GM21717 (cell line): Measurements from ENCODE around the gene C1QL1.

Experiments used
- ATAC-seq: cut with Tn5 transposase; IDR thresholded peaks from one replicate; pipeline ENCODE4 v1.9.1; 2021; ENCODE audit warnings: mild to moderate bottlenecking, moderate library complexity; ENCODE audit not compliant: unreplicated experiment

C1QL1 gene

GRCh38 chr17:44989552-44990138, 21.5 kb upstream of the C1QL1 start:
- ATAC-seq, result no peak

DNA sequence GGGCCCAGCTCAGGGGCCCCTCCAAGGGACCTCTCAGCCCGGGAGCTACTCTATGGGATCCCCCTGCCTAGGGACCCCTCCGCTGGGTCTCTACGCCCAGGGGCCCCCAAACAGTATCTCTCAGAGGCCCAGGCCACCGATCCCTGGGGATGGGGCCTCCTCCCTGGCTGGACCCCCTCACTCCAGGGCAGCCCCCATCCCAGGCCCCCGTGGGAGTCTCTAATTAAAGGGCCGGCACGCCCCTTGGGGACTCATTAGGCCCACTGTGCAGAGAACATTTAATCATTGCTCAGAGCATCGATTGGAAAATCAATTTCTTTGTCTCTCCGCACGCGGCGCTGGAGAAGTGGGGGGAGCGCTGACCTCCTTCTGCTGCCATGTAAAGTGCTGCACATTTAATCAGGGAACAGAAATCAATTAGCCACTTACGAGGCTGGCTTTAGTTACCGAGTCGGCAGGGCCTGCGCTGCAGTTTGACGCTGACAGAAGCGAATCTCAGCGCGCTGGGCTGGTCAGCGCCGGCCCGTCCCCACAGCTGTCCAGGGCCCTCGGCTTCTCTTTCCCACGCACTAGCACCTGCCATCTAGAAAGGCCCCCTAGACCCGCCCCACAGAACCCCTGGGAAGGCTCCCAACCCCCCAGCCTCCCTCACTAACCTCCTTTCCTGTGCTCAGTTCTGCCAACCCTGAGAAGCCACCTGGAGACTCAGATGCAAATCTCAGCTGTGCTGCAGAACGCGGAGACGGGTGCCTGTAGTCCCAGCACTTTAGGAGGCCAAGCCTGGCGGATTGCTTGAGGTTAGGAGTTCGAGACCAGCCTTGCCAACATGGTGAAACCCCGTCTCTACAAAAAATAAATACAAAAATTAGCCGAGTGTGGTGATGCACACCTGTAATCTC, 20.2 kb upstream of the C1QL1 start:
- no peak for ATAC-seq

DNA sequence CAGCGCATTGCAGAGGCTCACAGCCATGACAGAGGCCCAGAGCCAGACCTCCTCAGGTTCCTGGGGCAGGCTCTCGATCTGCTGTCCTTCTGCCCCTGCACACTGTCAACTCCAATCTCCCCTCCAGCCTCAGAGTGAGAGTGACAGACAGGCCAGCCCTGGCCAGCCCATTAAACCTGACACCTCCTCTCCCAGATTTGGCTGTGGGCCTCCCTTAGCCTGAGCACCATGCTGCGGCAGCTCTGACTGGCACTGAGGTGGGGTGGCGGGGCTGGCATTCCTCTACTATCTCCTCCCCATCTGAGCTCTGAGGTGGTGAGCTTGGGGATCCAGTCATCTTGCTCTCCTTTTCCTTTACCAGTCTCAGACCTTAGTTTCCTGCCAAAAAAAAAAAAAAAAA, 15.5 kb upstream of the C1QL1 start:
- no peak for ATAC-seq

- ATAC-seq, result no peak
These were observed 14.1 kb upstream of the C1QL1 start for GRCh38 chr17:44982113-44982702.

DNA sequence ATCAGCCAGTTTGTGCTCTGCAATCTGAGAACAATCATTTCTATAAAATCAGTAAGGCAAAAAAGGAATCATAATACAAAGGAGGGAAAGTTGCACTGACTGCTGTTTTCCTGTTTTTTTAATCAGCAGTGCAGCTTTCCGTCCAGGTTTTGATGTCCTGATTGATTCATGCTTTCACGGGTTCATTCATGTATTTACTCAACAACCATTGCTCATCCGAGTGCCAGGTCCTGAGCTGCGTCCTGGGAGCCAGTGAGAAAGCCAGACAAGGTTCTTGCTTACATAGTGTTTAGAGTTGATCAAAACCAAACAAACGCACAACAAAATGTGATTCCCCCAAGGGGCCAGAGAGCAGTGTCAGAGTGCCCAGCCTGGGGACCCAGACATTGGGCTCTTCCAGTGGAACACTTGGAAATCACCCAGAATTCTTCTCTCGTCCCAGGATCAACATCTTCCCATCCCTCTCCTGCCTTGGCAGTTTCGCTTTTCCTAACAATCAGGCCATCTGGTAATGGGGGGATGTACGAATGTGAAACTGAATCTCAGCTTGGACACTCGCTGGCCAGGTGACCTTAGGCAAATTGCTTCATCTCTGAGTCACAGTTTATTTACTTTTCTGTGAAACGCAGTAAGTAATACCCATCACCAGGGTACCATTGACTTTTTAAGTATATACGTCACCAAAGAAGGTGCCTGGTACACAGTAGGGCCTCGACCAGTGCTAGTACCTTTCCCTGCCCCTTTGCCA, 13.3 kb upstream of the C1QL1 start:
- no peak for ATAC-seq

- ATAC-seq, result no peak
These were observed 11.4 kb upstream of the C1QL1 start for GRCh38 chr17:44979426-44979995.

DNA sequence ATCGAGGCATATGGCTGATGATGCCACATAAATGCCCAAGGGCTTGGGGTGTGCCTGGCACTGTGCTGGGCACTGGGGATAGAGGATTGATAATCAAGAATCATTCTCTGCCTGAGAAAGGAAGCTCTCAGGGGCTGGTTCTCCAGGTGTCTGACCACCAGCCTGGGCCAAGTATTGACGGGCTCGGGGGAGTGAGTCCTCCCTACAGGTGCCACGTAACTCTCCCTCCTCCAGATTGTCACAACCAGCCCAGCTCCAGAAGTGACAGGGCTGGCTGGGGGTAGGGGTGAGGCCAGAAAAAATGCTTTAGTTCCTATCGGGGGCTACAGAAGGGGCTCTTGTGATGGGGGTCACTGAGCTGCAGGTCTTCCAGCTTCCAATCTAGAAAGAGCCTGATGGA, 10.7 kb upstream of the C1QL1 start:
- ATAC-seq, result no peak

- ATAC-seq, result no peak
These were observed 9.9 kb upstream of the C1QL1 start for GRCh38 chr17:44977814-44978550.

GRCh38 chr17:44977065-44977464, 9.0 kb upstream of the C1QL1 start:
- ATAC-seq, result no peak

DNA sequence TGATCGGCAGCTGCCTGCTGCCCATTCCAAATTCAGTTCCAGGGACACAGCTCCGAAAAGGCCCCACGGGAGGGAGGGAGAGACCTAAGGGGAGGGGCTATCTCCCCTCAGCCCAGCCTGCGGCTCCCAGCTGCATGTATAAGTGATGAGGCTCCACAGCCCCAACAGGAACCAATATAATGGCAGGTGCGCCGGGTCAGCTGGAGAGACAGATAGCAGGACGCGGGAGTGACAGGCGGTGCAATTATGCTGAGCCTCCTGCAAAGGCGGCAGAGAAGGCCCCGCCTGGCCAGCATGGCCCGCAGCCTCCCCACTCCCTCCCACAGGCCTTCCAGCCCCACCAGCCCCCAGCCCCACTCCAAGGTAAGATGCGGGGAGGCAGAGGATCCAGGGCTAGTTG, 8.1 kb upstream of the C1QL1 start:
- no peak for ATAC-seq

DNA sequence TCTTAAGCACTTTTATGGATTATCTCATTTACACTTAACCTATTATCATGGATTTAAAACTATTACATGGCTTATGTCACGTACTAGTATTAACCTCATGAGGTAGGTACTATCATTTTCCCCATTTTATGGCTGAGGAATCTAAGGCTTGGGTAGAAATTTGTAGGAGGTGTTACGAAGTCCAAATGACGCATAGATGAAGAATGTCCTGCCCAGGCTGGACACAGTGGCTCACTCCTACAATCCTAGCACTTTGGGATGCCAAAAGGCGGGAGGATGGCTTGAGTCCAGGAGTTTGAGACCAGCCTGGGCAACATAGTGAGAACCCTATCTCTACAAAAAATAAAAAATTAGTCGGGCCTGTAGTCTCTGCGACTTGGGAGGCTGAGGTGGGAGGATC, 4.8 kb upstream of the C1QL1 start:
- no peak for ATAC-seq

GRCh38 chr17:44971776-44972483, 3.8 kb upstream of the C1QL1 start:
- ATAC-seq, result no peak

DNA sequence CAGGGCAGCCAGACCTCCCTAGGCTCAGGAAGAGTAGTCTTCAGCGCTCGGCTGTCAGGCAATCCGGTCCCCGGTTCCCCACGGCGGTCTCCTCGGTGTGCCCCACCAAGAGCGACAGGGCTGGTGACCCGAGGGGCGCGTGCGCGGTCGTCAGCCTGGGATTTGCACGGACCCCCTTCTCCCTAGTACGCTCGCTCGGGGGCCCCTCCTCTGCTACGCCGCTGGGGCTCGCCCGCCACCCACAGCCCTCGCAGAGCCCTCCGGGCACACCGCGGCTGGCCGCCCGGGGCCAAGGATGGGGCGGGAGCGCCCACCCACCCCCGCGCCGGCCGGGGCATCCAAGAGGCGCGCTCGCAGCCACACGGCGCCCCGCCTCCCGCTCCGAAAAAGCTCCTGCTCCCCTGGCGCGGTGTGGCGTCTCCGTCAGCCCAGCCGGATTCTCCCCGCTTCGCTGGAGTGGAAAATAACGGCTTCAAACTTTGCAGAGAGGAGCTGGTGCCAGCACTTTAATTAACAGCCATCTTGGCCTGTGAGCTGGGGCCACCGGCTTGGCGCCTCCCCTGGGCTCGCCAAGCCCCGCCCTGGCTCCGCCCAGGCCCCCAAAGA, 2.1 kb upstream of the C1QL1 start:
- ATAC-seq, result no peak

- ATAC-seq, result no peak
These were observed 1.2 kb upstream of the C1QL1 start for GRCh38 chr17:44969144-44969780.

GRCh38 chr17:44967907-44968224, 237 bp downstream of the C1QL1 start:
- ATAC-seq, result no peak

- ATAC-seq, result no peak
These were observed 837 bp downstream of the C1QL1 start for GRCh38 chr17:44967026-44967906.

DNA sequence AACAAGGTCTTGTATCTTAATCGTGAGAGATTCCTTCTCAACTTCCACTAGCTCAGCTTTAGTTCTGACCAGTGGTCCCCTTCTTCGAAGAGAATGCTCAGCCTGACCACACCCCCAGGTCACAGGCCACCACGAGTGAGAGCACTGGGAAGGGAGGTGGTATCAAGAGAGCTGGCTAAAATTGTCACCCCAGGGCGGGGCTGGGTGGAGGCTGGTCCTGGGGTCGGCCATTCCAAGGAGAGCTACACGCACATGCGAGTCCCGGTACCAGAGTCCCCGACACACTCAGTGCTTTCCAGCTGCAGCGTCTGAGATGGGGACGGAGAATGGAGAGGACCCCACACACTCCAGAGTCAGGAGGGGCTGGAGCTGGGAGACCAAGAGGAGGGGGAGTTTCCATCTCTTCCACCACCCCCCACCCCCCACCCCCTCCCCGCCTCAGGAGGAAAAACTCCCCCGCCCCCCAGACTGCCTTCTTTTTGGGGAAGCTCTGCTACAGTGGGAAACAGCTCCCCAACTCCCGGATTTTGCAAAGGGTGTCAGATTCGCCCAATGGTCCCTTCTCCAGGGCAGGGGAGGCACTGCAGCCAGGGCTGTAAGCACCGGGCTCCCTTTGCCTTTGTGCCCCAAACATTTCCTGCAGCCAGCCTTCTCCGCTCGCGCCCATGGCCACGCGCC, 1.6 kb downstream of the C1QL1 start:
- no peak for ATAC-seq
